ENCODE results near the gene NOLC1.

DNA sequence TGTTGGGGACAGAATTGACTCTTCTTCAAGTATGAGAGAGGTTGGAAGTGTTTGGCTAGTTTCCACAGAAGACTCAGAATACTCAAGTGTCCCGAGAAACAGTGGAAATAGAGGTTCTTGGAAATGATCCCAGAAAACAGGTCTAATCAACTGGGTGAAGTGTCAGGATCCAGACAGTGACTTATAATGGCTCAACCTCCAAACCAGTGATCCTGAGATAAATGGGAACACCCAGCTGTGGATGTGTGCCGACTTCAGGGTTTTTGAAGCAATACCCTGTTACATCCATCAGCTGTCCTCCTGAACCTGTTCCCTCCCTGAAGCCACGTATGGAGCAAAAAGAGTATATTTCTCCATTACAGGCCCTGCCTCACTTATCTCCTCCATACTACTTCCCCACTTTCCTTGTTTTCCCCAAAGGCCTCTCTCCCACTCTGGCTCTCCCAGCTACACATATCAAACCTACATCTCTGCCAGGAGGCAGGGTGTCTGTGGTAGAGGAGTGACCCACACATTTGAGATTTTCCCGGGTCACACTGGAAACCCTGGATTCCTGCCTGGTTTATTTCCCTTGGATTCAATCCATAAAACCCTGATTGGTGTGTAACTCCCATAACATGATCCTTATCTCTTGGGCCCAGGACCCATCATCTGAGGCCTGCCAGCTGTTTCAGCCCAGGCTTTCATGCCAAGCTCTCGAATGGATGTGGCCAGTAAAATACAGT is 56.3 kb downstream of the NOLC1 start:
- TF ChIP-seq, protein P1, sequence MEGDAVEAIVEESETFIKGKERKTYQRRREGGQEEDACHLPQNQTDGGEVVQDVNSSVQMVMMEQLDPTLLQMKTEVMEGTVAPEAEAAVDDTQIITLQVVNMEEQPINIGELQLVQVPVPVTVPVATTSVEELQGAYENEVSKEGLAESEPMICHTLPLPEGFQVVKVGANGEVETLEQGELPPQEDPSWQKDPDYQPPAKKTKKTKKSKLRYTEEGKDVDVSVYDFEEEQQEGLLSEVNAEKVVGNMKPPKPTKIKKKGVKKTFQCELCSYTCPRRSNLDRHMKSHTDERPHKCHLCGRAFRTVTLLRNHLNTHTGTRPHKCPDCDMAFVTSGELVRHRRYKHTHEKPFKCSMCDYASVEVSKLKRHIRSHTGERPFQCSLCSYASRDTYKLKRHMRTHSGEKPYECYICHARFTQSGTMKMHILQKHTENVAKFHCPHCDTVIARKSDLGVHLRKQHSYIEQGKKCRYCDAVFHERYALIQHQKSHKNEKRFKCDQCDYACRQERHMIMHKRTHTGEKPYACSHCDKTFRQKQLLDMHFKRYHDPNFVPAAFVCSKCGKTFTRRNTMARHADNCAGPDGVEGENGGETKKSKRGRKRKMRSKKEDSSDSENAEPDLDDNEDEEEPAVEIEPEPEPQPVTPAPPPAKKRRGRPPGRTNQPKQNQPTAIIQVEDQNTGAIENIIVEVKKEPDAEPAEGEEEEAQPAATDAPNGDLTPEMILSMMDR (IDR thresholded peaks at IDR 0.05 in 2 of 3, conservative IDR thresholded peaks at IDR 0.05 in 1 of 3; ENCODE audit: control insufficient read depth in 2 of 3, extremely low read depth in 1 of 3, insufficient read depth in 1 of 3, low read depth in 3 of 3, low read length in 3 of 3) = no peak
- no peak for TF ChIP-seq POLR2AphosphoS5 (IDR thresholded peaks at IDR 0.05; ENCODE audit: low read length)
- TF ChIP-seq SMARCA5 (IDR thresholded peaks at IDR 0.05) = no peak
- TF ChIP-seq, protein P2, sequence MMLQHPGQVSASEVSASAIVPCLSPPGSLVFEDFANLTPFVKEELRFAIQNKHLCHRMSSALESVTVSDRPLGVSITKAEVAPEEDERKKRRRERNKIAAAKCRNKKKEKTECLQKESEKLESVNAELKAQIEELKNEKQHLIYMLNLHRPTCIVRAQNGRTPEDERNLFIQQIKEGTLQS (IDR thresholded peaks at IDR 0.05; ENCODE audit: borderline replicate concordance, extremely low read depth, low read depth, low read length) = no peak
- no peak for TF ChIP-seq TCF12 (IDR thresholded peaks at IDR 0.05; ENCODE audit: low read depth, low read length)
- no peak for TF ChIP-seq EZH2 (IDR thresholded peaks at IDR 0.05; ENCODE audit: borderline replicate concordance, control insufficient read depth, low read depth, low read length)
